IPS-NIHi7 (cell line): Measurements from ENCODE around the gene SH3PXD2B.

Source experiments
- DNase-seq: peaks from one replicate; pipeline ENCODE4 v3.0.0; 2012; ENCODE audit warnings: mixed read lengths; ENCODE audit errors: extremely low spot score

SH3PXD2B gene

DNA sequence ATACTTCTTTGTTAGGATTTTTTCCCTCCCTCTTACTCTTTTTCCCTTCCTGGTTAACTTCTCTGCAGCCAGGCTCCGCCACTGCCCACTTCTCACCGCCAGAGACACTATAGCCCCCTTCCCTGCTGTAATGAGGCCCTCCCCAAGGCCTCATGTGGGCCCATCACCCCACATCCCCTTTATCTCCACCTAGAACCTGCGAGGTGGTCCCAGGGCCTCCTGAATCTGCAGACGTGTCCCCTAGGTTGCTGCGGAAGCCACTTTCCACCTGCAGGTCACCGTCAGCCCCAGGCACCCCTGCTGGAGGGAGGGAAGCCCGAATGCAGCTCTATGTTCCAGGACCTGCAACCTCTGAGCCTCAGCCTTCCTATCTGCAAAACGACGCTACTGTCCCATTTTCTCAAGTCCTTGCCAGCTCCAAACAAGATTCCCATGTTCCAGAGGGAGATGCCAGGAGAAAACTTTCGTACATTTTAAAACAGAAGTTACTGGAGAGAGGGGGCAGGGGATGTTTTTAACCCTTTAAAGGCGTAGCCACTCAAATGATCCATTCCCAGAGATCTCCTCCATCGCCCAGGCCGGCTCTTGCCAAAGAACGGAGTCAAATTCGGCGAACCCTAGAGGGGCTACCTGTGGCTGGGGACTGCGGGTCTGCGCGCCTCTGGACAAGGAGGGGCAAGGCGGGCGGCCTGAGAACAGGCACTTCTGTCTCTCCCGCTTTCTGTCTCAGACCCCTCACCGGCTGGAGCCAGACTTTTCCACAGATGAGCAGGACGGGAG lies 929 bp downstream of the SH3PXD2B start:
- DNase-seq, result peak; percentile 66

DNA sequence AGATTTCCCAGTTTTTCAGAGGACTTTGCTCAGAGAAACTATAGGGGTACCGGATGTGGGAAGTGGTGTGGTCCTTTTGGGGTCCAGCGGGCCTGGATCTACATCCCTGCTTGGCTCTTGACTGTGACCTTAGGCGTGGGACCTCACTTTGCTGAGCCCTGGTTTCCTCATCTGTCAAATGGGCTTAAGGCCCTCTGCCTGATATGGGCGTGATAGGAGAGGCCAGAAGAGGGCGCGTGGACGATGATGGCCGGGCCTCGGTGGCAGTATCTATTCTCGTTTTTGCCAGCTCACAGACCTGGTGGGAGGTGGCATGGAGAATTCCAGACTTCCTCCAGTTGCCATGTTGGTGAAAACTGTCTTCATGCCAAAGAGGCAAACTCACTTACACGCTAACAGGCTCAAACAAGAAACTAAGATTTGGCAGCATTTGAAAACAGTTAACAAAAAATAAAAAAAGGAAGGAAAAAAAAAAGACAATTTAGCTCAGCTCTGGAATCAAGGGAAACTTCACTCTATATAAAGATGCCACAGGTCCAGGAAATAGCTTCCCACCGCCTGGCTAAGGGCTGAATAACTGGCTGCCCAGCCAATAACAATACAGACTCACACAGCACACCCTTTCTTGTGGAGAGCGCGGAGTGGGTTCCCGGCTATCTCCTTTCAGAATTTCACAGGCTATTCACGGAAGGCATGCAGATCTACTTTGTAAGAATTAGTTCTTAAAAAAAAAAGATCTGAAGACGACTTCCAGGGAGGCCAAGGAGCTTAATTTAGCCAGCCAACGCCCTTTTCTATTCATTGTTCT lies 1.7 kb downstream of the SH3PXD2B start:
- DNase-seq, result peak; percentile 12

DNA sequence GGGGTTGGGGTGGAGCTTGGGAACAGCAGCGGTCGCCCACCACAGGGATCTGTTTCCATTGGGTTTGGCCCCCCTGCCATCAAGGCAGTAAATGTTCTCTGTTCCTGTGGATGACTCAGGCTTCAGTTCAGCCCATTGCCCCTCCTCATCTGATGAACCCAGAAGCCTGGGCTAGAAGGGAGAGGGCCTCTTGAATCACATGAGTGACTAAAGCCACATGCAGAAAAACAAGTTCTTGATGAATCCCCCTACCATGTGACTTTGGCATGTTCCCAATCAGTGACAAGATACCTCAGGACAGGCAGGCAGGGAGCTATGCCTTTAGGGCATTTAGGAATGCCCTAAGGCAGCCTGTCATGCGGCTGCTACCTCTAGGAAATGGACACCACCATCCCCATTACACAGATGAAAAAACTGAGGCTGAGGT lies 2.5 kb downstream of the SH3PXD2B start:
- DNase-seq, result no peak

DNA sequence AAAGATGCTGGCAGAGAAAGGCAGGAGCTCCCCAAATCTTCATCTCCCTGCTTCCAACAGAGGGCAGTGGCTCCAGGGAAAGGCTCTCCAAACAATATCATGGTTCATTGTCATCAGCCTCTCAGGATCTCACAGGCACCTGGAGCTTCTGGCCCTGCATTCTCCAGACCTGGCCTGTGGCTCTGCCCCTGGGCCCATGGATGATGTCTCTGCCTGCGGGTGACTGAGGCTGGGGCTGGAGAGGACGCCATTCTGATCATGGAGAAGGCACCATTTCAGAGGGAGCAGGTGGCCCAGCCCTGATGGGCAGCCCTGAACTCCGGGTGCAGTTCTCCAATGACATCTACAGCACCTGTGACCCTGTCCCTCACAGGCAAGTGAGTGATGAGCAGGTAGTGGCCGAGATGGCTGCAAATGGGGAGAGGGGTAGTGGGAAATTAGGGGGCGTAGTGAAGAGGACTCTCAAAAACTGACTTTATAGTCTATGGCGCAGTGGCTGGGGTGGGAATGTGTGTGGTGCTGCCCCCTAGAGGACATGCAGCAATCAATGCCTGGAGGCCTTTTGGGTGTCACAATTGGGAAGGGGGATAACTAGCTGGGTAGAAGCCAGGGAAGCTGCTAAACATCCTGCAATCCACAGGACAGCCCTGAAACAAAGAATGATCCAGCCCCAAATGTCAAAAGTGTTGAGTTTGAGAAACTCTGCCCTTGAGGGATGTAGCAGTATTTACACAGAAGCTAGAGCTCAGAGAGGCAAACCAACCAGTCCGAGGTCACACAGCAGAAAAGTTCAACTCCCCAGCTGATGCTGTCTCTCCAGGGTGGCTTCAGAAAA lies 3.2 kb downstream of the SH3PXD2B start:
- peak; percentile 81 for DNase-seq

DNA sequence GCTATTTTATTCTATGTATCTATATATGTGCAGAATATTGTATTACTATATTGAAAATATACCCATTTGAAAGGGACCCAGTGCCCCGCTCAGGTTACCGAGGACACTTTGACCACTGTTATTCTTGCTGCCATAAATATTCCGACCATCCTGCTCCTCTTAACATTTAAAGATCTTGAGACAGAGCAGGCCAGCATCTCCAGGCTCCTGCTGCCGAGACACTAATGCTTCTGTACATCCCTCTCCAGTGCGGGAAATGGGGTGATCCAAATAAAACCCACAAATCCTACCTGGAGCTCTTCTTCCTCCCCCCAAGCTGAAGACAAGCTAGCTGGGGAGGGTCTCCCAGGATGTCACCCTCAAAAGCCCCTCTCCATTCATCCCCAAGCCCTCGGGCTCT lies 3.9 kb downstream of the SH3PXD2B start:
- no peak for DNase-seq

DNA sequence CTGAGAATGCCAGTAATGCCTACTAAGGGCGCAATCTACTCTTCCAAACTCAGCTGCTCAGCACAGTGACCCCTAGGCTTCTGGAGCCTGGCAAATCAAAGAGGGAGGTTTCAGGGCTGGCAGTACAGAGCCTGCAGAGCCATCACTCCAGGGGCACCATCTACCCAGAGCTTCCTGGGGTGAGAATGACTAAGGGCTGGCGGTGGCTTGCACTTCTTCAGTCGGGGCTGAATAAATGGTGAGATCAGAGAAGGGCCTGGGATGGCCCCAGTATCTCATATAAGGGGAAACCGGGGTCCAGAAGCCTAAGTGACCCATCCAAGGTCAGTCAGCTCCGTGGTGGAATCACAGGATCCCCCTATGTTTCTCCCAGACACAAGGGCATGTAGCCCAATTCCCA lies 5.3 kb downstream of the SH3PXD2B start:
- DNase-seq, result no peak

DNA sequence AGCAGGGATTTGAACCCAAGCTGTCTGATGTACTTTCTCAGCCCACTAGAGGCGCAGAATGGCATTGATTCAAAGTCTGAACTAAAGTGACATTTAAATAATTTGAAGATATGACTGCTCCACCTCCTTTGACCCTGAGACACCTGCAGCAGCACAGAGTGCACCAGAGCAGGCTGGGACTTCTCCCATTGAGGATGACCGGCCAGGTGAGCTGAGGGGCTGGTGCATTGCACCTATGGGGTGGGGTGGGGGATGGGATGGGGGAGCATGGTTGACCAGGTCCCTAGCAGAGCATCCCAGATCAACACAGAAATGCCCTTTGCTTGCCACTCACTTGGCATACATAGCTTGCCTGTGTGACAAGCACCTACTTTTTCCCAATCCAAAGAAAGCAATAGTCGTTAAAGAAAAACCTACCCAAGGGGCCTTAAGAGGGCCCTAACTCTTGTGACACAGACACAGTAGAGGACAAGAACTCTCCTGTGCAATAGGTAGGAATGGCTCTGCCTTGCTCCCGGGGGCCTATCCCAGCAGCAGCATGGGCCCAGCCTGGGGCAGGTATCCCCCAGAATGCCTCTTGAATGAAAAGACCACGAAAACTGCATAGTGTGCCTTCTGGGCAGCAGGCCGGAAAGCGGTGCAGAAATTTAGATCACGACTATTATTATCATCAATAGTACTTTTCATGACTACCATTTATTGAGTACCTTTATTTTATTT lies 6.5 kb downstream of the SH3PXD2B start:
- no peak for DNase-seq

DNA sequence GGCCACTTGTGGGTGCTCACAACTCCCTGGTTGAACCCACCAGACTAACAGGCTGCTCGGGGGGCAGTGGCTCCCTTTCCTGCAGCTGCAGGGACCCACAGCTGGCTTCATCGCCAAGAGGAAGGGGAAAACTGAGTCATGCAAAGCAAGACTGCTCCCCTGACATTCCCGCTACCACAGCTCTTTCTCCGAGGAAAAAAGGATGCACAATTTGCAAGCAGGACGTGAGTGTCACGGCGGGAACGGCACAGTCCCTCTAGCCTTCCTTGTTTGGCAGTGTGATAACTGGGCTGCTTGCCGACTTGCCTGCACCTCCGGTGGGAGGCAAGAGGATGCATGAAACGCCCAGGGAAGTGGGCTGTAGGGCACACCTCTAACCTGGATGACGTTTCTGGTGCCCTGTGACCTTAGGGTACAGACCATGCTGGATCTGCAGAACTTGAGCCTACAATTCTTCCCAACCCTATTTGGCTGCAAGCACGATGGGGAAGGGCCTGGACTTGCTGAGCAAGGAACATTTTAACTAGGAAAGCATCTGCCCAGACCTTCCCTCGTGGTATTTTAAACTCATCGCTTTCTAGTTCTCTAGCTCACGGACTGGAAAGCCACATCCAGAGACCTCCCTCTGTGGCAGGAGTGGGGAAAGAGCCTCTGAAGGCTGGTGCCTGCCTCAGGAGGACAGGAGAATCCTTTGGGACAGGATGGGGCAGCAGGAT lies 7.8 kb downstream of the SH3PXD2B start:
- DNase-seq, result no peak

DNA sequence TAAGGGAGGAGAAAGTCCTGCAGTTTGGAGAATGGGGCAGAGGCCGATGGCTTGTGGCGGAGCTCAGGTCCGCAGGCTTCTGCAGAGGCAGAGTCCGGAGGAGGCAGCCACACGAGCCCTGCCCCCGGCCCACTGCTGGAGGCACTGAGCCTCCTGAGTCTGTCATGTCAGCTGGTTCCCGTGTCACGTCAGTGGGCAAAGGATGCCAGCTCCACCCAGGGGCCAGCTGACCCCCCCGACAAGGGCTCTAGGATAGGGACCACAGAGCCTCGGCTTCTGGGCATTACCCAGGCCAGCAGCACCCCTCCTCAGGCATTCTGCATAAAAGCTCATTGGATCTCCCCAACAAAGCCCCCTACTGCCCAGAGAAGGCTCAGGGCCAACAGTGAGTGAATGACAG lies 8.5 kb downstream of the SH3PXD2B start:
- DNase-seq, result no peak

DNA sequence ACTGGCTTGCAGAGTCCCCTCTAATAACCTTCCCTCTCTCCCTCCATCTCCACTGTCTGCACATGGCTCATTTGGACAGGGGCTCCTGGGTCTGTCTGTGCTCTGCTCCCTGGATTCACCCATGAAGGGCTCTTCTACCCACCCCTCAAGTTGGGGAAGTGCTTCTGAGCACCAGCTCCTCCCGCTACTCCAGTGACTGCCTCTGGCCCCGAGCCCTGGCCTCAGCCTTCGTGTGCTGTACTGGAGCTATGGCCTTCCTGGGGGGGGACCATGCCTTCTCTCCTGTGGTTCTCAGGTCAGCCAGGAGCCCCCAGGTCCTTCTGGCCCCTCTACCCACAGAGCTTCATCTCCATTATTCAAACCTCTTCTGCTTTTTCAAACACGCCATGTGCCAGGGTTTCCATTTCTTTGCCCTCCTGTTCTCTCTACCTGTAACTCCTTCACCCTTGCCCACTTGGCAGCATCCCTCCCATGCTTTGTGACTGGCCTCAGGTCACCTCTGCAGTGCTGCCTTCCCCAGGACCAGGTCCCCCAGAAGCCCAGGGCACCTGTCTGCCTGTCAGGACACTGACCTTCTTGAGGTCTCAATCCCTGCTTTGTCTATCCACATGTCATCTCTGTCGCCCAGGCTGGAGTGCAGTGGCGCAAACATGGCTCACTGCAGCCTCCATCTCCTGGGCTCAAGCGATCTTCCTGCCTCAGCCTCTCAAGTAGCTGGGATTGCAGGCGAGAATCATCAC lies 9.5 kb downstream of the SH3PXD2B start:
- no peak for DNase-seq

DNA sequence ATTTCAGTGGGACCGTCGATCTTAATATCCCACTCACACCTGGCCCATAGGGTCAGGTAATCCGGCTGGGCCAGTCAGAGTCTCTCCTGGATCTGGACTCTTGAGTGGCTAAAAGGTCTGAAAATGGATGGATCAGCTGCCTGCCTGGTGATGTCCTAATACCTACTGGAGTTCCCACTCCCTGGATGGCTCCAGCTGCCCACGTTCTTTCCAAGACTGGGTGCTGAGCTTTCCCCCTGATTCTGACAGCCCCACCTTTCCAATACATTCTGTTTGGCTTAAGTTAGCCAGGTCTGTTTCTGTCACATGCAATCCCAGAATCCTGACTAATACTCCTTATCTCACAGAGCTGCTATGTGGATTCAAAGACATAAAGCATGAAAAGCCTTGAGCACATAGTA lies 10.2 kb downstream of the SH3PXD2B start:
- DNase-seq, result no peak

DNA sequence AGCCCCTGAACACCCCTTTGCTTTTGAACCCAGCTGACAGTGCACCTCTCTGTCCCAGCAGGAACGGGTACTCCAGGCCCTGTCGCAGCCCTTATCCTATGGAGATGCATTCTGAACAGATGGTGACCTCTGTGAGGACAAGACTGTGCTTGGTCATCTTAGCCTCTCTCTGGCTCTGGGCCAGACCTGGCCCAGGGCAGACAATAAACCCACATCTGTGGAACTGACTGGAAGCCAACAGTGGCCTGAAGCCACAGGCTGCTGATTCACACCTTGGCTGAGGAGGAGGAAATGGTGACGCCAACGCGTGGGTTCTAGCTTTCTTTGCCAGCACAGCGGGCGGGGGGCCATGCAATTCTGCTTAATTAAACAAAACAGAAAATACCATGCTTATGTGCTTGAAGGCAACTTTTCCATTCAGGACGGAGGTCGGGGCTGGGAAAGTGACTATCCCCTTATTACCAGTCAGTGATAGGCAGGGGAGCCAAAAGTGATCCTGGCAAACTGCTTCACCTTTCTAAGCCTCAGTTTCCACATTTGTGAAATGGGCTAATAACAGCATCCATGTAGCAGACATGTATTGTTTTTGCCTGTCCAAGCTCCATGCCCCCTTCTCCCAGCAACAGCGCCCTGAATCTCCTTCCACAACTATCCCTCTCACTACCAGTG lies 10.8 kb downstream of the SH3PXD2B start:
- no peak for DNase-seq

DNA sequence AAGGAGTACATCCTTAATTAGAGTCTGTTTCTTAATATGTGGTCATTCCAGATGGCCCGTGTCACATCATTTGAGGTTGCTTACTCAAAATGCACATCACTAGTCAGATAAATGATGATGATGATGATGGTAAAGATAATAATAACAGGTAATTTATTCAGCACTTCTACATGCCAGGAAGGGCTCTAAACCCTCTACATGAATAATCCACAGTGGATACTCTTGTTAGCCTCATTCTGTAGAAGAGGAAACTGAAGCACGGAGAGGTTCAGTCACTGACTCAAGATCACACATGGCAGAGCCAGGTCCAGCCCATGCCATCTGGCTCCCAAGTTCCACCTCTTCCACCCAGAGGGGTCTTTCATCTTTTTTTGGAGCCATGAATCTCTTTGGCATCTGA lies 11.7 kb downstream of the SH3PXD2B start:
- no peak for DNase-seq

DNA sequence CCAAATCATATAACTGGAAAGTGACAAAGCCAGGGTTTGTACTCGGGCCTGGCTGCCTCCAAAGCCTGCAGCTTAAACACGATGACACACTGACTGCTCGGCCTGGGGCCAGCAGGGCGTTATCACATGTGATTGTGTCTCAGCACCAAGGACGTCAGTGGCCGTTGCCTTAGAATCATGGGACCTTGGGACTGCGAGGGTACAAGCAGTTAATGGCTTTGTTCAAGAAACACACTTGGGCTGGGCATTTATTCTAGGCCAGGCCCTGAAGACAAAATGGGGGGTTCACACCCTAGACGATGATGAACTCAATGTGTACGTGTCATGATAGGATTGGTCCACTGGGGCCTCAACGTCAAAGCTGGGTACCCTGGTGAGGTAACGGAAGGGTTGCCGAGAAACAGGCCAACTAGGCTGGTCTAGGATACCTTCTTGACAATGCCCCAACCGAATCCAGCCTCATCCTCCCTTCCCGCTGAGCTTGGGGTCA lies 13.0 kb downstream of the SH3PXD2B start:
- no peak for DNase-seq

DNA sequence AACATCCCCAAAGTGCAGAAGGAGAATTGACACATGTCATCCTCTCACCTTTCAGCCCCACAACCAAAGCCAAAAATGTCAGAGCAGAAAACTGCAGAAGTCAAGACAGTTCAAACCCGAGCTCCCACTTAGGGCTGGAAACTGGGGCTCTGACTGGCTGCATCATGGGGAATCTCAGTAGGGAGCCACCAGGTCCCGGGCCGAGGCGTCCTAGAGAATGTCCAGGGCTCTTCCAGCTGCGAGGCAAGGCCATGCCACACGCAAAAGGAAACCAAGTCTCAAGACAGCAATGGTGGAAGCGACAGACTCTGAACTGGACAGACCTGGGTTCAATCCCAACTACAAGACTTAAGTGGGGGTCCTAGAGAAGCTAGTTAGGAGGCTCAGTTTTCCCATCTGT lies 13.8 kb downstream of the SH3PXD2B start:
- no peak for DNase-seq

DNA sequence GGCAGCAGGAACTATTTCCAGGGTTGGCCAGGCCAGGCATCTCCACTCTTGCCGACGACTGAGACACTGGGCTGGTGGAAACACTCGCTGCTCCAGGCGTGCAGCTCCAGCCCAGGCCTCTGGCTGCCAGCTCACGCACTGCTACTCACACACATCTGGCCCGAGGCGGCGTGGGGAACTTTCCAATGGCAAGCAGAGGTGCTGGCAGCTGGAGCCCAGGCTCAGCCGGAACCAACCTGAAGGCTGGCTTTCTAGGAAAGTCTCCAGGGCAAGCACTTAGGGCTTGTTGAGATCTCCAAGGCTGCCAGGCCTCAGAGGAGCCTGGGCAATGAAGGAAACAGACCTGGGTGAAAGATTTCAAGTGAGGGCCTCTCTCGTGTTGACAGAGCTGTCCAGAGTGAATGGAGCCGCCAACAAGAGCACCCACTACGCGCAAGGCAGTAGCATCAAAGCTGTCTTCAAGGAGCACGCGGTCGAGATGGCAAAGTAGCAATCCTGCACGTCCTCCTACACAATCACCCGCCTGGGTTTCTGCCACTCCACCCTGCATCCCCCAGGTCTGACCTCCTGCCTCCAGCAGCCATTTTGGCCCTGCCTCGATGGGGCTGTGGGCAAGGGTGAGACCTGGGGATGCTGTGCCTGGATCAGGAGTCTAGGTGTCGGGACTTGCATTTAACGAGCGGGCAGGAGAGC lies 14.4 kb downstream of the SH3PXD2B start:
- DNase-seq, result no peak

DNA sequence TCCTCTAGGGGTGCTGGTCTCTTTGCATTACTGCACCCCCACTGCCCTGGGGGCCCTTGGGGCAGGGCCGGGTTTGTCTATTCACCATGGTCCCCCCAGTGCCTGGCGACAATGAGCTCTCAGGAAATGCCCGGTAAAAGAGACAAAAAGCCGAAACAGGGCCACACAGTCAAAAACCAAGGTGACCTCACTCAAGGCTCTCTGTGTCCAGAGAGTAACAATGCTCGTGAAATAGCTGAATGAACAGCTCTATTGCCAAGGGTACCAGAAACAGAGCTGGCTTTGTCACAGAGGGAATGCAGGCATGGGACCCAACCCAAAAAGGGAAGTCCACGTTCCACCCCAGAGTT lies 16.0 kb downstream of the SH3PXD2B start:
- no peak for DNase-seq

DNA sequence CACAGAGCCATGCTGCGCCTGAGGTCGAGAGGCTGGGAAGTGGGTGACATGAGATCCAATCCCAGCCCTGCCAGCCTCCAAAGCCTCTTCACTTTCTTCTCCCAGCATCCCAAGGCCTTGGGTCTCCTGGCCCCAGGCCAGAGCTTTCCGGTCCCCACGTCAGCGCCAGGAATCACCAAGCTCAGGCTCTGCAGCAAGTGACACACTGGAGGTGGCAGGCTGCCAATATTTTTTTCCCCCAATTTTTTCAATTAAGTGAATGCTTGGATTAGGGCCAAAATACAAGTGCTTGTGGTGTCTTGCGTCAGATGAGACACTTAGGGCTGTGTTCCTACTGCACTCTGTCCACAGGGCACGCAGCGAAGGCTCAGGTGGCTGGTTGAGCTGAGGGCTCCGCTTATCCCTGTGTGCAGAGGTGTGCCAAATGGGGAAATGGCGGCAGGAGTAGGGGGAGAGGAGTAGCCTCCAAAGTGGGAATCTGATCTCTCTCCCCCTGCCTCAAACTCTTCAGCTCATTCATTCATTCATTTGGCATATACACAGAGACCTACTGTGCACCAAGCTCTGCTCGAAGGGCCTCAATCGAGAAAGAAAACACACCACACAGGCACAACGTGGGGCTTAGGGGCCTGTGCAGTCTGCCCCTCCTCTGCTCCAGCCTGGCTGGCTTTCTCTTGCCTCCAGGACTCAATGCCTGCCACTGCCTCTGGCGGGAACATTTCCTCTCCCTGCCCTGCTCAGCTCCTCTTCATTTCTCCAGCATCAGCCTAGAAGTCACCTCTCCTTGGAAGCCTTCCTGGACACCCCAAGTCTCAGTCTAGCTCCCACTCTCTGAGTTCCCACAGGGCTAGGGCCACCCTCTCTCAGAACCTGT lies 16.6 kb downstream of the SH3PXD2B start:
- DNase-seq, result no peak
